GF-D8 (cell line): ENCODE measurements around the gene POLD3.

Source experiments
- DNase-seq: peaks from one replicate; lab custom pipeline; 2025; lab: John Stamatoyannopoulos, UW

Gene POLD3

GRCh38 chr11:74592441-74593362, at the start of gene POLD3:
Gene POLD3, plus strand, starts transcription at chr11:74592582. Its CDS starts 77 bp downstream, at chr11:74592659.
- peak; percentile 55 for DNase-seq

GRCh38 chr11:74543991-74544390, 48.4 kb upstream of the POLD3 start:
- DNase-seq = no peak

DNA sequence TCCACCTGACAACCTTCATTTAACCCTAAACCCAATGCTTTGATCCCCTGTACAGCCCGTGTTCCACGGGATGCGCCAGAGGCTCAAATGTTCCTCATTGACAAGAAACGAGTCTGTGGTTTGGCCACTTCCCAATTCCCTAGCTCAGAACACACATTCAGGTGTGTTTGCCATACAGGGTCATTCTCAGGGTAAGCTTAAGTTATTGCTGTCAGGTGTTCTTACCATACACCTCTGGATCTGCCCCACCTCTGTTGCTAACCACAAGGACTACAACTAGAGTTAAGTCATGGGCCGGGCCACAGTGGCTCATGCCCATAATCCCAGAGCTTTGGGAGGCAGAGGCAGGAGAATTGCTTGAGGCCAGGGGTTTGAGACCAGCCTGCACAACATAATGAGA, 45.6 kb upstream of the POLD3 start:
- no peak for DNase-seq

GRCh38 chr11:74550991-74551753, 41.2 kb upstream of the POLD3 start:
- DNase-seq = no peak

DNA sequence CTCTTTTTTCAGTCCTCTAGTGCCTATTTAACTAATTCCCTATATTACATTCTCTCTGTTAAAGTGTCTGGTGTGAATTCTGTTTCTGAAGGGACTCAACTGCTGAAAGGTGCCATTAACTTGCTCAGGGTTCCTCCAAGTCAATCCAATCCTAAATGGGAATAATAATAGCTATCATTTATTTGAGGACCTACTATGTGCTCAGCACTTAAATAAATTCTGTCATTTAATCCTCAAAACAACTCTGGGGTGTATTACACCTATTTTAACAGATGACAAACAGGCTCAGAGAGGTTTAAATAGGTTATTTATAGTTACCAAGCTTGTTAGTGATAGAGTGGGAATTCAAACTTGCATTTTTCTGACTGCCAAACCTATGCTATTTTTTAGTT, 40.6 kb upstream of the POLD3 start:
- DNase-seq = no peak

DNA sequence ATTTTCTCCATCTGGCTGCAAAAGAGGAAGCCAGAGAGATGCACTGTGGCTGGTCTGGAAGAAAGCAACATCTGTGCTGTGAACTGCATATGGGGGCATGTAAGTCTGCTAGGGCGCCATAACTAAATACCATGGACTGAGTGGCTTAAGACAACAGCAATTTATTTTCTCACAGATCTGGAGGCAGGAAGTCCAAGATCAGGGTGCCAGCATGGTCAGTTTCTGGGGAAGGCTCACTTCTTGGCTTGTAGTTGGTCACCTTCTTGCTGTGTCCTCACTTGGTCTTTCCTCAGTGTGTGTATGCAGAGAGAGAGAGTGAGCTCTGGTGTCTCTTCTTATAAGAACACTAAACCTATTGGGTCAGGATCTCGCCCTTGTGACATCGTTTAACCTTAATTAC, 34.9 kb upstream of the POLD3 start:
- DNase-seq = no peak

DNA sequence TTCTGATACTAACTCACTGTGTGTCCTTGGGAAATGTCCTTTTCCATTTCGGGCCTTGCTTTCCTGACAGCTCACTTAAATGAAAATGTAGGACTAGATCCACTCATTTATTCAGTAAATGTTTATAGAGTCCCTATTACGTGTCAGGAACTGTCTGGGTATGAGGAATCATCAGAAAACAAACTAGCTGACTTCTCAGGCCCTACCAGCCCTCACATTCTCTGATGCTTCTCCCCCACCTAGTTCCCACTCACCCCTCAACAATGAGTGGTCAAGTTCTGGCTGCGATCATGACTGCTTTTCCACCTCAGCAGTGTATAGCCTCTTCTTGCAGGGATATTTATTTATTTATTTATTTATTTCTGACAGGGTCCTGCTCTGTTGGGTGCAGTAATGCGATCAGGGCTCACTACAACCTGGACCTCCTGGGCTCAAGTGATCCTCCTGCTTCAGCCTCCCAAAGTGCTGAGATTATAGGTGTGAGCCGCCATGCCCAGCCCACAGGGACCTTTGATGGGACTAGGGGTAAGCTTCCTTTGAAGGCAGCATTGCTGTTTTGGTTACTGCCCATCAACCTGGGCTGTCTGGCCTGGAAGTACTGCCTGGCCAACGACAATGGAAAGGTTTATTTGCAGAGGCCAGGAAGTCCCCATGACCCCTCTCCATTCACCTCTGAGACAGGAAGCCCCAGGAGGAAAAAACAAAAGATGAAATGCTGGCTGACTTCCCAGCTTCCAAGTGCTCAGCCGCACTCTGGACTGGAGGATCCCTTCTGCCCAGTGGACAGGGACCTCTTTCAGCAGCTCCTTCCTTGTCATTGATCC, 33.1 kb upstream of the POLD3 start:
- no peak for DNase-seq

DNA sequence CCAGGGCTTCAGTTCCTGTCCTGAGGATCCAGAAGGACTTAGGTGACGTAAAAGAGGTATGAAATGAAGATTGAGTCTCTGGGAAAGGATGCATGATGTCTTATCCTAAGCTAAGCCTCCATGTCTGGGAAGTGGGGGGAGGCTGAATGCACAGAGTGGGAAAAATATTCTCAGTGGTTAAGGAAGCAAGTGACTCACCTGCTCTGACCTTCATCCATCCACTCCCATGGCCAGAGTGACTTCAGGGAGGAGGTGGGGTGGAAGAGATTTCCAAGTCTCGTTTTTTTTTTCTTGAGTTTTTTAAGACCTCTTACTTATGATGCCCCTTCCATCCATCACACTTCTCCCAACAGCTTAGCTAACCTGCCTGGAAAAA, 32.5 kb upstream of the POLD3 start:
- DNase-seq = no peak

DNA sequence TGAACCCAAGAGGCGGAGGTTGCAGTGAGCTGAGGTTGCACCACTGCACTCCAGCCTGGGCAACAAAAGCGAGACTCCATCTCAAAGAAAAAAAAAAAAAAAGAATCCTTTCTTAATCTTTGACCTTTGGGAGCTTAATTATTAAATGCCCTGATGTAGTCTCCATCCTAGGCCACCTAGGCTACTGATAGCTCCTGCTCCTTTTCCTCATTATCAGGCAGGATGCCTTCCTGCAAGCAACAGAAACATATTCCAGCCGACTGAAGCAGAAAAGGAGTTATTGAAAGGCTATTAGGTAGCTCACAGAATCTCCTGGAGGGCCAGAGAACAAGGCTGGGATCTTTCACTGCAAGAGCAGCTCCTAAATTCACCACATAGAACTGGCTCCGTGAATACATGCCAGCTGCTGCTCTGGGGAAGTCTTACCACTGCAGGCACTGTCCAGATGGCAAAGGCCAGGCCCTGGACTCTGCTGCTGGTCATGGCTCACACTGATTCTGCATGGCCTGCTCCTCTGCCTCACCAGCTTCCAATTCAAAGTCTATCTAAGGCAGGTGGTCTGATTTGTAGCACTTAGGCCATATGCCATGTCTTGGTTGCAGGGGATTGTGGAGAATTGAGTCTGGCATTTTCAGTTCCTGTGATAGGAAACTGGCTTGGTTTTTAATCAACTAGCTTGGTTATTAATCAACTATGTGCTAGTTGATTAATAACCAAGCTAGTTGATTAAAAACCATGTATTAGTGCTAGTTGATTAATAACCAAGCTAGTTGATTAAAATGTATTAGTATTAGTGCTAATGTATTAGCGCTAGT, 26.0 kb upstream of the POLD3 start:
- DNase-seq = no peak

DNA sequence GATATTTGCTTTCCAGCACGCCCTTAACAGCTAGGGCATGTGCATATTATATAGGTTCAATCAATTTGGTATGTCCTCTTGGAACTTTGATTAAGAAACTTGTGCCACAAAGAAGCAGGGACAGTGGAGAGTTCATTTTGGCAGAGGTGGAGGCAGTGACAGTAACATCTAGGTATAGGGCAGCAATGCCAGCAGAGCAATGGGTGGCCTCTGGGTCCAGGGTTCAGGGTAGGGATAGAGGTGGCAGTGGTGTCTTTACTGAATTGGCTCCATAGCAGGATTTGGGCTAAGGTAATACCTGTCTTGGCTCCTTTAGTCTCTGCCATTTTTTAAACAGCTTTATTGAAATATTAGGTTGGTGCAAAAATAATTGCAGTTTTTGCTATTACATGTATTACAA, 24.4 kb upstream of the POLD3 start:
- DNase-seq = no peak

- DNase-seq = no peak
These were observed 21.9 kb upstream of the POLD3 start for GRCh38 chr11:74570266-74571061.

GRCh38 chr11:74571062-74571399, 21.4 kb upstream of the POLD3 start:
- no peak for DNase-seq

DNA sequence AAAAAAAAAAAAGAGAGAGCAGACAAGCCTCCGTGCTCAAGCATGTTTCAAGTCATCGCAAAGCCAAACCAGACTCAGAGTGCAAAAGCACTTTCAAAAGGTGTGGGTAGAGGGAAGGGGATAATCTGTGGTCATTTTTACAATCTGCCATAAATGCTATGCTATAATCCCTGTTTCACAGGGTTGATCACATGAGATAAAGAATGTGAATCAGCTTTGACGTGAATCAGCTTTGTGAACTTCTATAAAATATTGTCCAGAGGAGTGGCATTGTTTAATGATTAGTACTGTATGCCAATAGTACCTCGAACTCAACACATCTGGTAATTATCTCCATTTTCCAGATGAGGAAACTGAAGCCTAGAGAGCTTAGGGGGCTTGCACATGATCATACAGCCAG, 20.0 kb upstream of the POLD3 start:
- DNase-seq = no peak

DNA sequence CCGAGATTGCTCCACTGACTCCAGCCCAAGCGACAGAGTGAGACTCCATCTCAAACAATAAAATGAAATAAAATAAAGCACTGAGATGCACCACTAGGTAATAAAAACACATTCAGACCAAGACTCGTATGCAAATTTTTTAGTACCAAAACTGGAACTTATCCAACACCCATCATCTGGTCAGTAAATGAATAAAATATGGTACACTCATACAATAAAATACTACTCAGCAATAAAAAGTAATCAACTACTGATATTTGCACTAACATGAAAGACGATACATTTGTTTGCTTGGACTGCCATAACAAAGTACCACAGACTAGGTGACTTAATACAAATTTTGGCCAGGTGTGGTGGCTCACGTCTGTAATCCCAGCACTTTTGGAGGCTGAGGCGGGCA, 17.8 kb upstream of the POLD3 start:
- no peak for DNase-seq

GRCh38 chr11:74575999-74576398, 16.4 kb upstream of the POLD3 start:
- DNase-seq = no peak

DNA sequence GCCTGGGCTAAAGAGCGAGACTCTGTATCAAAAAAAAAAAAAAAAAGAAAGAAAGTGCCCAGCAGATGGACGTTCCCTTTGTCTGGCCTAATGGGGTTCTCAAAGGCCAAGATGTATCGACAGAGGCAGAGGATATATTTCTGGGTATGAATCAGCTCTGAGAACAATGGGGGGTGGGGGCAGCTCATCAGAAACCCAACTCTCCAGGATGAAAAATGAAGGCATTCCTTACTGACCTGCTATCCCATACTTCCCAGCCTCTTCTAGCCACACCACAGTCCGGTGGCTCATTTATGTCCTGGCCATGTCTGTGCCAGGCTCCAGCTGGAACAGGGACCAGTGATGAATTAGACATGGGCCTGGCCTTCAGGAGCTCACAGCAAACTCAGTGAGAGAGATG, 15.2 kb upstream of the POLD3 start:
- no peak for DNase-seq

- no peak for DNase-seq
These were observed 14.6 kb upstream of the POLD3 start for GRCh38 chr11:74577624-74578396.

DNA sequence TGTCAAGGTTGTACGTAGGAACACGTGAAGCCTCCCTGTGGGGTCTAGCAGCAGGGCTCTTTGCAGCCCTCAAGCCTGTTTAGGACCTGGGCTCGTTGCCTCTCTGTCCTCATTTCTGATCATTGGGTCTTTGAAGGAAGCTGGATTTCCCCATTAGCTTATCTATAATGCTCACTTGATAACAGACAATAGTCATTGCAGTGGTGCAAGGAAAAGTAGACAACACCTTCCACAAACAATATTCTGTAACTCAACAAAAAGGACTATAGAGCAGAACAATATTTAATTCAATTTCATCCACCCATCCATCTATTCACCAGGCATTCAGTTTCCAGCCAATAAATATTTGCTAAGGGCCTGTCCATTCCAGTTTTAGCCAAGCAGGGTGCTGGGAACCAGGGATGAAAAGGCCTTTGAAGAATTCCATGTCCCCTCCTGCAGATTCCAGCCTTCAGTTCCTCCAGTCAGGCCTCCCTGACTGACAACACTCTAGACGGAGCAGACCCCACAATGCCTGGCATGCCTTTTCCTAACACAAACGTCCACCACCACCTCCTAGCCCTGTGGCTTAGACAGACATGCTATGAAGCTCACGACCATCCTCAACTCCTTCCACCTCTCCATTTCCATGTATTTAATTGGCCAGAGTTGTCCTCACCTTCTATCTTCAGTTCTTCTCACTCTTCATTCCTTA, 12.7 kb upstream of the POLD3 start:
- no peak for DNase-seq

DNA sequence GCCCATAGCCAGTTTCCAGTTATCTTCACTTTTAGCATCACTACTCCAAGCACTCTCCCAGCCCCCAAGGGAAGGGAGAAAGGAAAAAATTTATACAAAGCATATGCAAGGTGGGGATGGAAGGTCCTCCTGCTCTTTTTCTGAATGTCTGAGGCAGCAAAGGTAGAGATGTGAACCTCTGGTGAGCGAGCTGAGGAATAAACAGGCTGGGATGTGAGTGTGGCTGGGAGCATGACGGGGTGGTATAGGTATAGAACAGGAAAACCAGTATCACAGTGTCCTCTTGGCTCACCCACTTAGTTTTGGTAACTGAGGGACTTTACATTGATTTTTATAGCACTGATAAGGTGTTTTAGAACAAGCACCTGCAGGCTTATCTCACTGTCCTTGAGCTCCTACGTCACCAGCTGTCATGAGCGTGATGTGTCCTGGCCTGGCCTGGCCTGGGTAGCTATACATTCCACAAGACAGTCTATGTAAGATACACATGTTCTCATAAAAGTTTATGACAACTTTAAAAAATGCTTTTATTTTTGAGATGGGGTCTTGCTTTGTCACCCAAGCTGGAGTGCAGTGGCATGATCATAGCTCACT, 10.3 kb upstream of the POLD3 start:
- DNase-seq = no peak
